SK-N-SH (cell line): ENCODE results near the gene ING5. TPM values are rescaled to one million over a fixed set of nuclear protein-coding genes. Genes with fewer than 3 reads are reported as not detected.

Source experiments
- CTCF ChIA-PET: fragments of 300-600, 350-600 bp; formaldehyde crosslinking; extraction: SDS; loops from one replicate; lab custom pipeline; 2021; lab: Yijun Ruan, JAX
- POLR2A ChIA-PET: fragments of 350-600 bp; sonication (Branson Sonifier 250); formaldehyde crosslinking; extraction: SDS; loops from one replicate; lab custom pipeline; 2020; ENCODE audit warnings: antibody characterized with exemption, inconsistent platforms; lab: Yijun Ruan, JAX
- DNase-seq: peaks from one replicate; pipeline ENCODE4 v3.0.0; 2012
- H2AFZ ChIP-seq: fragments of 200-600 bp; sonication (generic); 2 replicates; pipeline ENCODE4 v1.8.1; 2016; ENCODE audit warnings: antibody characterized with exemption, mild to moderate bottlenecking, low read depth
- H3F3A ChIP-seq: fragments of 200-600 bp; sonication (generic); replicated peaks from 2 replicates; pipeline ENCODE3; 2016; ENCODE audit warnings: antibody characterized with exemption, mild to moderate bottlenecking; ENCODE audit not compliant: insufficient read depth
- H3K27ac ChIP-seq, 2 experiments: fragments of 200-500 bp in 1 of 2; fragments of 200-600 bp in 1 of 2; sonication (Bioruptor generic) in 1 of 2; sonication (generic), shearing (Covaris generic) in 1 of 2; 2 replicates each; pipeline versions ENCODE4 v1.5.1 to v1.6.1; 2014 to 2016; ENCODE audit warnings: low read depth in 2 of 2, inconsistent platforms in 1 of 2, low read length in 1 of 2, mild to moderate bottlenecking in 1 of 2, mixed read lengths in 1 of 2
- H3K27me3 ChIP-seq: fragments of 200-600 bp; sonication (generic), shearing (Covaris generic); 2 replicates; pipeline ENCODE4 v1.6.1; 2016; ENCODE audit warnings: mixed run types; ENCODE audit not compliant: insufficient read depth
- H3K36me3 ChIP-seq, 2 experiments: fragments of 200-500 bp in 1 of 2; fragments of 200-600 bp in 1 of 2; sonication (Bioruptor generic) in 1 of 2; sonication (generic) in 1 of 2; replicated peaks in 1 of 2; 2 replicates each; pipeline versions ENCODE3 to v1.5.1; 2014 to 2016; ENCODE audit warnings: low read length in 1 of 2, mild to moderate bottlenecking in 1 of 2; ENCODE audit not compliant: insufficient read depth in 2 of 2, control insufficient read depth in 1 of 2
- H3K4me1 ChIP-seq, 2 experiments: fragments of 200-500 bp in 1 of 2; fragments of 200-600 bp in 1 of 2; sonication (Bioruptor generic) in 1 of 2; sonication (generic), shearing (Covaris generic) in 1 of 2; 2 replicates each; pipeline versions ENCODE4 v1.5.1 to v1.6.1; 2014 to 2016; ENCODE audit warnings: low read depth in 1 of 2, low read length in 1 of 2, mixed run types in 1 of 2; ENCODE audit not compliant: insufficient read depth in 2 of 2, control insufficient read depth in 1 of 2
- H3K4me2 ChIP-seq: fragments of 200-600 bp; sonication (generic), shearing (Covaris generic); 2 replicates; pipeline ENCODE4 v1.6.1; 2017; ENCODE audit warnings: mixed run types
- H3K4me3 ChIP-seq, 2 experiments: fragments of 200-500 bp in 1 of 2; fragments of 200-600 bp in 1 of 2; sonication (Bioruptor generic) in 1 of 2; sonication (generic), shearing (Covaris generic) in 1 of 2; 2 replicates each; pipeline versions ENCODE4 v1.5.1 to v1.8.1; 2014 to 2016; ENCODE audit warnings: low read depth in 2 of 2, inconsistent platforms in 1 of 2, low read length in 1 of 2, mild to moderate bottlenecking in 1 of 2, mixed read lengths in 1 of 2, moderate library complexity in 1 of 2
- H3K79me2 ChIP-seq: fragments of 200-600 bp; sonication (generic); 2 replicates; pipeline ENCODE4 v1.8.1; 2017; ENCODE audit warnings: mild to moderate bottlenecking; ENCODE audit not compliant: insufficient read depth
- H3K9ac ChIP-seq: fragments of 200-600 bp; sonication (generic); 2 replicates; pipeline ENCODE4 v1.6.1; 2017; ENCODE audit warnings: mixed run types
- H3K9me2 ChIP-seq: fragments of 200-600 bp; sonication (generic); 2 replicates; pipeline ENCODE4 v1.6.1; 2017; ENCODE audit warnings: mixed run types
- H3K9me3 ChIP-seq: fragments of 200-600 bp; sonication (generic); 2 replicates; pipeline ENCODE4 v1.6.1; 2017; ENCODE audit warnings: mixed run types, mild to moderate bottlenecking, moderate library complexity
- H4K20me1 ChIP-seq: fragments of 200-600 bp; sonication (generic); 2 replicates; pipeline ENCODE4 v1.6.1; 2017; ENCODE audit warnings: mild to moderate bottlenecking, mixed run types; ENCODE audit not compliant: insufficient read depth
- CHD2 ChIP-seq: fragments of 150-350 bp; IDR thresholded peaks from 2 replicates; pipeline ENCODE4 v1.6.1; 2018; ENCODE audit warnings: low read length; ENCODE audit not compliant: partially characterized antibody
- CTCF ChIP-seq: fragments of 200-600 bp; sonication (generic); IDR thresholded peaks from 2 replicates; pipeline ENCODE4 v1.6.1; 2017; ENCODE audit warnings: antibody characterized with exemption, mild to moderate bottlenecking, moderate library complexity
- ELF1 ChIP-seq: IDR thresholded peaks from 2 replicates; pipeline ENCODE4 v1.4.0; 2012
- EP300 ChIP-seq, 2 experiments: IDR thresholded peaks; 2 replicates each; pipeline versions ENCODE4 v1.4.0 to v1.6.1; 2012; ENCODE audit warnings: borderline replicate concordance in 1 of 2, low read depth in 1 of 2, low read length in 1 of 2
- IRF3 ChIP-seq: fragments of 150-350 bp; IDR thresholded peaks from 2 replicates; pipeline ENCODE4 v1.6.1; 2016; ENCODE audit warnings: mild to moderate bottlenecking, low read depth, low read length
- MXI1 ChIP-seq: IDR thresholded peaks from 2 replicates; pipeline ENCODE4 v1.6.1; 2012; ENCODE audit warnings: mild to moderate bottlenecking, low read depth, low read length, improper control_type of control experiment
- NRF1 ChIP-seq: IDR thresholded peaks from 2 replicates; pipeline ENCODE4 v1.6.1; 2012; ENCODE audit warnings: low read depth, mild to moderate bottlenecking, low read length
- PBX3 ChIP-seq: IDR thresholded peaks from 2 replicates; pipeline ENCODE4; 2012
- POLR2AphosphoS5 ChIP-seq: IDR thresholded peaks from 2 replicates; pipeline ENCODE4 v1.6.1; 2012; ENCODE audit warnings: low read depth, low read length
- RCOR1 ChIP-seq: fragments of 150-350 bp; IDR thresholded peaks from 2 replicates; pipeline ENCODE4 v1.6.1; 2017; ENCODE audit warnings: antibody characterized with exemption, low read length
- SIN3A ChIP-seq: IDR thresholded peaks from 2 replicates; pipeline ENCODE4 v1.6.1; 2012; ENCODE audit warnings: low read depth, mild to moderate bottlenecking, low read length, moderate library complexity, borderline replicate concordance
- SMC3 ChIP-seq: IDR thresholded peaks from 2 replicates; pipeline ENCODE4 v1.6.1; 2012; ENCODE audit warnings: low read depth, low read length, improper control_type of control experiment
- TCF12 ChIP-seq: IDR thresholded peaks from 2 replicates; pipeline ENCODE4 v1.4.0; 2012
- USF2 ChIP-seq: fragments of 150-350 bp; IDR thresholded peaks from 2 replicates; pipeline ENCODE4 v1.6.1; 2017; ENCODE audit warnings: antibody characterized with exemption, low read length, low read depth, borderline replicate concordance
- ZBTB33 ChIP-seq: IDR thresholded peaks from 2 replicates; pipeline ENCODE4 v1.4.0; 2012; ENCODE audit warnings: low read depth, borderline replicate concordance
- WGBS: methylation state at CpG from one replicate; pipeline ENCODE4 v1.1.6; 2017; ENCODE audit warnings: low lambda C conversion rate; 5-methylcytosine and 5-hydroxymethylcytosine counted together
- polyA plus RNA-seq, 3 experiments: library from polyadenylated mRNA; depleted of rRNA; stranded (reverse); fragments of >200 nt; gene quantifications; 2 replicates each; pipeline ENCODE4 v1.2.3, GENCODE V29; 2012

ING5 gene
- polyA plus RNA-seq, 1 of the 3 experiments (the other 2 are of a cell fraction), result 56.3 TPM

- Histone ChIP-seq H3K4me2 (no peak overlapping the region), H3K9me3 (no peaks in the 10 kb centered on the region), H3K4me3 (no peak overlapping the region), H3F3A (no peaks in the 10 kb centered on the region), H3K27me3 (no peaks in the 10 kb centered on the region), H4K20me1 (no peaks in the 10 kb centered on the region), H3K9me2 (no peaks in the 10 kb centered on the region), H3K79me2 (no peaks in the 10 kb centered on the region; the same call in 1 of the 2 replicates), H3K36me3 (peaks cover 16 to 29% of the 10 kb centered on the region in 2 experiments), H3K9ac (no peak overlapping the region), H3K4me1 (no peaks in the 10 kb centered on the region), H2AFZ (no peak overlapping the region), H3K27ac (no peak overlapping the region)
- ChIA-PET CTCF (interaction anchor here (0.8 to 1.2 kb wide), 3 partner anchors 15 to 128 kb away, joined by 3 to 6 read pairs (median 4); no protein-coding TSS in a partner anchor), POLR2A (no interaction called here)
- DNase-seq, result no peak
- no peak for TF ChIP-seq ZBTB33
- TF ChIP-seq SIN3A, result no peak
- no peak for TF ChIP-seq CTCF
- TF ChIP-seq ELF1, result no peak
- no peak for TF ChIP-seq PBX3
- no peak for TF ChIP-seq NRF1
- TF ChIP-seq EP300 (IDR thresholded peaks at IDR 0.05; ENCODE audit: borderline replicate concordance in 1 of 2, low read depth in 1 of 2, low read length in 1 of 2), result no peak
- TF ChIP-seq RCOR1, result no peak
- no peak for TF ChIP-seq USF2
- no peak for TF ChIP-seq IRF3
- TF ChIP-seq TCF12, result no peak
- TF ChIP-seq SMC3, result no peak
- no peak for TF ChIP-seq CHD2
- TF ChIP-seq POLR2AphosphoS5, result no peak
- no peak for TF ChIP-seq MXI1
- 93% methylated on average over 17 of the region's 22 CpGs for WGBS
Observed at GRCh38 chr2:241750076-241750840, 48.4 kb downstream of the ING5 start.
